Right renal pelvis (tissue), 4 donors: ENCODE results near the gene GAS7. TPM values are rescaled to one million over a fixed set of nuclear protein-coding genes. Genes with fewer than 3 reads are reported as not detected.

ENCODE experiments used
- DNase-seq, 4 donors: peaks; one replicate each; pipeline ENCODE4 v3.0.0-alpha.2; 2013; ENCODE audit warnings: low read depth in 4 of 4, low spot score in 3 of 4, missing footprints in 1 of 4
- polyA plus RNA-seq, 4 donors: library from polyadenylated mRNA; unstranded; fragments of 120-200 nt; gene quantifications; one replicate each; pipeline ENCODE4 v1.2.1, GENCODE V29; 2013; ENCODE audit not compliant: insufficient read length in 4 of 4

Gene GAS7
- polyA plus RNA-seq, 4 donors: 16.2 to 19.7 (median 17.2) TPM

GRCh38 chr17:9959377-9959981, 238.9 kb downstream of the GAS7 start:
- DNase-seq: peak in 1 of 4 donors; percentile 31

- DNase-seq: no peak
Measured at GRCh38 chr17:9958586-9959281, 239.7 kb downstream of the GAS7 start.

- DNase-seq: no peak
Measured at GRCh38 chr17:9957244-9957643, 241.2 kb downstream of the GAS7 start.

- no peak for DNase-seq
Measured at GRCh38 chr17:9956474-9957131, 241.8 kb downstream of the GAS7 start.

- DNase-seq: no peak
Measured at GRCh38 chr17:9953492-9953891, 244.9 kb downstream of the GAS7 start.

- no peak for DNase-seq
Measured at GRCh38 chr17:9951803-9952202, 246.6 kb downstream of the GAS7 start.

GRCh38 chr17:9948928-9949327, 249.5 kb downstream of the GAS7 start:
- no peak for DNase-seq

GRCh38 chr17:9944704-9945103, 253.7 kb downstream of the GAS7 start:
- DNase-seq: no peak

- no peak for DNase-seq
Measured at GRCh38 chr17:9943343-9943742, 255.1 kb downstream of the GAS7 start.

- DNase-seq: no peak
Measured at GRCh38 chr17:9942885-9943284, 255.5 kb downstream of the GAS7 start.

- DNase-seq: no peak
Measured at GRCh38 chr17:9941305-9941704, 257.1 kb downstream of the GAS7 start.

- no peak for DNase-seq
Measured at GRCh38 chr17:9940841-9941240, 257.6 kb downstream of the GAS7 start.

GRCh38 chr17:9938764-9939163, 259.6 kb downstream of the GAS7 start:
- no peak for DNase-seq

- DNase-seq: no peak
Measured at GRCh38 chr17:9937901-9938300, 260.5 kb downstream of the GAS7 start.

- DNase-seq: no peak
Measured at GRCh38 chr17:9937241-9937761, 261.1 kb downstream of the GAS7 start.

GRCh38 chr17:9936095-9936494, 262.3 kb downstream of the GAS7 start:
- DNase-seq: no peak

GRCh38 chr17:9935408-9935807, 263.0 kb downstream of the GAS7 start:
- DNase-seq: no peak

- no peak for DNase-seq
Measured at GRCh38 chr17:9934331-9934730, 264.1 kb downstream of the GAS7 start.

GRCh38 chr17:9932491-9932890, 265.9 kb downstream of the GAS7 start:
- DNase-seq: no peak

GRCh38 chr17:9931144-9931741, 267.2 kb downstream of the GAS7 start:
- DNase-seq: no peak

GRCh38 chr17:9929871-9930270, 268.5 kb downstream of the GAS7 start:
- DNase-seq: no peak
